ENCODE results near the gene ENTPD2. TPM values are rescaled to one million over a fixed set of nuclear protein-coding genes. Genes with fewer than 3 reads are reported as not detected.

Gene ENTPD2
- total and polyA plus RNA-seq, 2 donors (not counting 3 experiments of a cell fraction or from before 2014, with no cell fraction given) = not detected

- Histone ChIP-seq H3K27ac (ENCODE audit: insufficient read depth, low read depth, low read length) (no peak overlapping the region), H3K36me3 (ENCODE audit: control insufficient read depth in 2 of 2, extremely low read depth in 1 of 2, insufficient read depth in 2 of 2, low read length in 2 of 2) (no peaks in the 10 kb centered on the region), H3K9ac (replicated peaks; ENCODE audit: extremely low read depth, insufficient read depth, low read length) (no peak overlapping the region), H3K4me1 (ENCODE audit: control insufficient read depth, extremely low read depth, insufficient read depth, low read length) (peaks cover 7% of the 10 kb centered on the region), H3K9me3 (replicated peaks; ENCODE audit: control insufficient read depth, insufficient read depth, low read length) (no peaks in the 10 kb centered on the region), H4K20me1 (replicated peaks; ENCODE audit: control insufficient read depth, extremely low read depth, insufficient read depth, low read length) (no peaks in the 10 kb centered on the region), H3K27me3 (ENCODE audit: control insufficient read depth in 2 of 2, insufficient read depth in 2 of 2, low read length in 2 of 2) (no peaks in the 10 kb centered on the region), H2AFZ (ENCODE audit: low read depth, low read length) (no peak overlapping the region), H3K9me1 (replicated peaks; ENCODE audit: control insufficient read depth, extremely low read depth, insufficient read depth, low read length) (no peaks in the 10 kb centered on the region), H3K79me2 (ENCODE audit: control insufficient read depth, insufficient read depth, low read length) (no peaks in the 10 kb centered on the region), H3K4me2 (ENCODE audit: insufficient read depth, low read length) (no peak overlapping the region), H3K4me3 (replicated peaks in 1 of 3; ENCODE audit: insufficient read depth in 1 of 3, low read depth in 1 of 3, low read length in 3 of 3) (no peak overlapping the region)
- DNase-seq (ENCODE audit: low read depth, low spot score) = no peak
- FAIRE-seq = no peak
- ChIA-PET CTCF (interaction anchor here (1.3 kb wide), 1 partner anchor 12 kb away, joined by 3 read pairs; no protein-coding TSS in a partner anchor), POLR2A (no interaction called here)
- intact Hi-C loops (cut with micrococcal nuclease) (no loop called here), dilution Hi-C loops (cut with MboI; ENCODE audit: extremely low pct_ligation_motif_present, low sequenced_read_pairs) (no loop called here)
- TF ChIP-seq MAX (IDR thresholded peaks at IDR 0.05; ENCODE audit: insufficient read depth, insufficient read length) = no peak
- no TSS peak for BruUV-seq (replicated peaks)
Observed at GRCh38 chr9:137023583-137023991, 30.3 kb downstream of the ENTPD2 start.

- H2AFZ ChIP-seq (ENCODE audit: low read depth, low read length) = no peak overlapping the region
- no peaks in the 10 kb centered on the region for H3K36me3 ChIP-seq (ENCODE audit: control insufficient read depth in 2 of 2, extremely low read depth in 1 of 2, insufficient read depth in 2 of 2, low read length in 2 of 2)
- FAIRE-seq = no peak
- H3K79me2 ChIP-seq (ENCODE audit: control insufficient read depth, insufficient read depth, low read length) = no peaks in the 10 kb centered on the region
- no peaks in the 10 kb centered on the region for H3K9me1 ChIP-seq (replicated peaks; ENCODE audit: control insufficient read depth, extremely low read depth, insufficient read depth, low read length)
- peaks cover 4% of the 10 kb centered on the region for H3K4me1 ChIP-seq (ENCODE audit: control insufficient read depth, extremely low read depth, insufficient read depth, low read length)
- no peak for DNase-seq (ENCODE audit: low read depth, low spot score)
- no peak overlapping the region for H3K4me2 ChIP-seq (ENCODE audit: insufficient read depth, low read length)
- no peaks in the 10 kb centered on the region for H3K9me3 ChIP-seq (replicated peaks; ENCODE audit: control insufficient read depth, insufficient read depth, low read length)
- CTCF ChIA-PET = interaction anchor here (1.3 kb wide), 1 partner anchor 12 kb away, joined by 3 read pairs; no protein-coding TSS in a partner anchor
- dilution Hi-C loops (cut with MboI; ENCODE audit: extremely low pct_ligation_motif_present, low sequenced_read_pairs) (no loop called here), intact Hi-C loops (cut with micrococcal nuclease) (no loop called here)
- H3K27me3 ChIP-seq (ENCODE audit: control insufficient read depth in 2 of 2, insufficient read depth in 2 of 2, low read length in 2 of 2) = no peaks in the 10 kb centered on the region
- no peak overlapping the region for H3K4me3 ChIP-seq (replicated peaks in 1 of 3; ENCODE audit: insufficient read depth in 1 of 3, low read depth in 1 of 3, low read length in 3 of 3)
- POLR2A ChIA-PET = no interaction called here
- no TSS peak for BruUV-seq (replicated peaks)
- no peak overlapping the region for H3K9ac ChIP-seq (replicated peaks; ENCODE audit: extremely low read depth, insufficient read depth, low read length)
- no peak overlapping the region for H3K27ac ChIP-seq (ENCODE audit: insufficient read depth, low read depth, low read length)
- TF ChIP-seq POLR2AphosphoS5 (IDR thresholded peaks at IDR 0.05; ENCODE audit: insufficient read depth, low read depth, low read length) (no peak), CTCF (IDR thresholded peaks at IDR 0.05; ENCODE audit: extremely low read depth in 1 of 2, insufficient read depth in 1 of 2, low read depth in 1 of 2, low read length in 2 of 2) (no peak), MAX (IDR thresholded peaks at IDR 0.05; ENCODE audit: insufficient read depth, insufficient read length) (no peak), JUN (IDR thresholded peaks at IDR 0.05; ENCODE audit: borderline replicate concordance, insufficient read depth, insufficient read length, low read depth) (no peak), MYC (IDR thresholded peaks at IDR 0.05; ENCODE audit: low read depth, low read length) (no peak), EZH2 (IDR thresholded peaks at IDR 0.05; ENCODE audit: borderline replicate concordance, low read depth, low read length, severe bottlenecking) (no peak), POLR2A (IDR thresholded peaks at IDR 0.05; ENCODE audit: low read depth, low read length) (no peak), FOS (IDR thresholded peaks at IDR 0.05; ENCODE audit: borderline replicate concordance, insufficient read depth, low read length) (no peak), GATA2 (IDR thresholded peaks at IDR 0.05; ENCODE audit: insufficient read depth, insufficient read length, low read depth, low read length) (no peak)
- H4K20me1 ChIP-seq (replicated peaks; ENCODE audit: control insufficient read depth, extremely low read depth, insufficient read depth, low read length) = no peaks in the 10 kb centered on the region
Observed at GRCh38 chr9:137023157-137023556, 30.7 kb downstream of the ENTPD2 start.
